CD4-positive, CD25-positive, alpha-beta regulatory T cell (primary cell): Measurements from ENCODE around the gene BRMS1. TPM values are rescaled to one million over a fixed set of nuclear protein-coding genes. Genes with fewer than 3 reads are reported as not detected.

ENCODE experiments used
- ATAC-seq, 2 donors: fragments of 150-1000 bp; cut with Tn5 transposase; one replicate each; pipeline ENCODE4 v1.10.0; 2021; ENCODE audit warnings: low read depth in 2 of 2, moderate number of reproducible peaks in 2 of 2, moderate library complexity in 1 of 2
- DNase-seq, 3 donors: peaks; one replicate each; pipeline versions ENCODE4 v3.0.0 to v3.0.0-alpha.2; 2012 to 2022; ENCODE audit warnings: mixed read lengths in 1 of 3
- H3K27ac ChIP-seq: one replicate; pipeline ENCODE4 v1.7.0; 2013; ENCODE audit warnings: mild to moderate bottlenecking, low read length; ENCODE audit not compliant: insufficient read depth, poor library complexity, severe bottlenecking
- H3K27me3 ChIP-seq: one replicate; pipeline ENCODE4 v1.7.0; 2013; ENCODE audit warnings: low read length; ENCODE audit not compliant: control insufficient read depth, insufficient read depth
- H3K36me3 ChIP-seq: one replicate; pipeline ENCODE4 v1.7.0; 2013; ENCODE audit warnings: mild to moderate bottlenecking, low read length, moderate library complexity; ENCODE audit not compliant: control insufficient read depth, insufficient read depth
- H3K4me1 ChIP-seq: 2 replicates; pipeline ENCODE4 v1.7.0; 2013; ENCODE audit warnings: mild to moderate bottlenecking, low read length; ENCODE audit not compliant: insufficient read depth, control insufficient read depth, poor library complexity, severe bottlenecking
- H3K4me3 ChIP-seq: one replicate; pipeline ENCODE4 v1.7.0; 2013; ENCODE audit warnings: low read depth, mild to moderate bottlenecking, low read length, moderate library complexity
- H3K9me3 ChIP-seq, 2 experiments: 1 replicate in 1 of 2; 2 replicates in 1 of 2; pipeline ENCODE4 v1.7.0; 2013; ENCODE audit warnings: low read length in 2 of 2, mild to moderate bottlenecking in 1 of 2, moderate library complexity in 1 of 2; ENCODE audit not compliant: control insufficient read depth in 2 of 2
- H3K27ac Mint-ChIP-seq, 3 donors: one replicate each; pipeline ENCODE4 v1.8.0; 2020 to 2022; ENCODE audit warnings: mild to moderate bottlenecking in 3 of 3, mixed read lengths in 3 of 3, moderate library complexity in 2 of 3
- H3K27me3 Mint-ChIP-seq: one replicate; pipeline ENCODE4 v1.8.0; 2022; ENCODE audit warnings: mild to moderate bottlenecking, mixed read lengths
- H3K36me3 Mint-ChIP-seq: one replicate; pipeline ENCODE4 v1.8.0; 2020; ENCODE audit warnings: mixed read lengths
- H3K4me1 Mint-ChIP-seq, 4 donors: one replicate each; pipeline ENCODE4 v1.8.0; 2020 to 2022; ENCODE audit warnings: mixed read lengths in 4 of 4, mild to moderate bottlenecking in 1 of 4
- H3K4me3 Mint-ChIP-seq, 4 donors: one replicate each; pipeline ENCODE4 v1.8.0; 2020 to 2022; ENCODE audit warnings: mild to moderate bottlenecking in 4 of 4, mixed read lengths in 4 of 4, moderate library complexity in 3 of 4
- H3K9me3 Mint-ChIP-seq, 7 donors: one replicate each; pipeline ENCODE4 v1.8.0; 2020 to 2022; ENCODE audit warnings: mixed read lengths in 7 of 7, mild to moderate bottlenecking in 3 of 7, moderate library complexity in 2 of 7
- polyA plus RNA-seq, 4 donors: library from polyadenylated mRNA; unstranded; fragments of 300-500 nt; fragmentation: Illumina TruSeq; gene quantifications; one replicate each; pipeline ENCODE4 v1.2.3, GENCODE V29; 2021
- total RNA-seq: library from RNA; stranded (reverse); gene quantifications from one replicate; pipeline ENCODE4 v1.2.3, GENCODE V29; 2022

The BRMS1 gene
- total and polyA plus RNA-seq, 5 donors from 2014 or later: 53.4 to 90.4 (median 76.1) TPM

DNA sequence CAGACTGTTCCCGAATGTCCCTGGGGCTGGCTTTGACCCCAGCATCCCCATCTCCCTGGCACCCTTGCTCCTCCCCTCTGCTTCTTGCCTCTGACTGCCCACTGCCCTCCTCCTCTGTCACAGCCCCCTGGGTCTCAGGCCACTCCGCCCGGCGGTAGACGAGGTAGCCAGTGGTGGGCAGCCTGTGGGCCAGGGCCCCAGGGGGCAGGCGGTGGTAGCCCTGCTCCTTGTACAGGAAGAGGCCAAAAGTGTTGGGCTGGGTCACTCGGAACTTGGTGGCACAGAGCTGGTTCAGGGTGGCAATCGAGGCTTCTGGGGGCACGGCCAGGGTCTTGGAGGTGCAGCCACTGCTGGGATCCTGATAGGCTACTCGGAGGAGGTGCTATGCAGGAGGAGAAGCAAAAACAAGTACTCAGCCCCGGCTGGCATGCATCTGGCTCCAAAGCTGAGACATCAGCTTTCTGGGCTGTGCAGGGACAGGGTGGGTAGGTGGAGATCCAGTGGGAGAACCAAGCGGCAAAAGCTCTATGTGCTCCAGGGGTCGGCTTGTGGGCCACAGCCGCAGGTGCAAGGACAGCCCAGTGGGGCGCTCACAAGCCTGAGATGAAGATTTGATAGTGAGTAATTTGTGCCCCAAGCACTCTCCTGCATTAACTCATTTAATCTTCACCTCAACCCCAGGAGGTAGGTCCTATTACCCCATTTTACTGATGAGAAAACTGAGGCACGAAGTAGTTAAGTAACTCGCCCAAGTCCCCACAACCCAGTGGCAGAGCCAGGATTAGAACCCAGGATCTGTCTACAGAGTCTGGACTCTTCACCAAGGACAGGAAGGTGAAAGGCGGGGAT, 12.3 kb downstream of the BRMS1 start:
- Mint-ChIP-seq H3K9me3 (no peaks in the 10 kb centered on the region), H3K36me3 (peaks cover 3% of the 10 kb centered on the region), H3K27me3 (no peaks in the 10 kb centered on the region), H3K4me3 (peak overlapping the region in 1 of 4 donors; percentile 63), H3K4me1 (peaks cover under 1 to 32% (median 17%) of the 10 kb centered on the region in 4 donors), H3K27ac (no peak overlapping the region)
- ATAC-seq (no peak), DNase-seq (no peak)
- Histone ChIP-seq H3K36me3 (no peaks in the 10 kb centered on the region), H3K27ac (no peak overlapping the region), H3K4me1 (peaks cover 33% of the 10 kb centered on the region), H3K27me3 (no peaks in the 10 kb centered on the region), H3K9me3 (no peaks in the 10 kb centered on the region), H3K4me3 (no peak overlapping the region)

DNA sequence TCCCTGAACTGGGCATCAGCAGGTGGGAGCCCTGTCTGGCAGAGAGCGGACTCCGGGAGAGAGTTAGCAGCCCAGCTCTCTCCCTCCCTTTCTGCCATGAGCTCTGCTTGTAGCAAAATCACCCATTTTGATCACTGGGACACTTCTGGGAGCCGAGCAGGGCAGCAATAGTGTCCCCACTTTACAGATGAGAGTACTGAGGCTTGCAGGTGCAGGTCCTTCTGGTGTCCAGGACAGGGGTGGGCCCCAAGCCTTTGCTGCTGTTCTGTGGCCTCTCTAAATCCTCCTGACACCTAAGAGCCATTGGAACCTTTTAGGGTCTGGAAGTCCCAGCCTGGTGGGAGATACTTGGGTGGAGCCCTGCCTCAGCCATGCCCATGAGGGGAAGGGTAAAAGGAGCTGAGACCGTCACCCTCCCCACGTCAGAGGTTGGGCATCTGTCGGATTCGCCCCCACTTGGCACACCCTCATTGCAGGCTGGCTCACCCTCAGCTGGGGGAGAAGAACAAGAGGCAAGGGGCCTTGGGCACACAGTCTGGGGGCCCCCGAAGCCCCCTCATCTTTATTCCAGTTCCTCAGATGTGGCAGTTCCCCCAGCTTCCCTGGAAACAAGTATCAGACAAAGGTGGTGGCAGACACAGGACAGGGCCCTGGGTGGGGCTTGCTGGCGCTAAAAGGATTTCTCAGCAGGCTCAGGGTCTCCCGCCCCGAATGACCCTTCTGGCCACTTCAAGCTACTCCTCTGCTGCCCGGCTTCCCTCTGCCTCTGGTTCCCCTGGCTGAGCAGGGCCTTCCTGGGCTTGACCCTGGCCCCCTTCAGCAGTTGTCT, 13.1 kb downstream of the BRMS1 start:
- ATAC-seq (no peak), DNase-seq (no peak)
- H3K4me3 Mint-ChIP-seq: no peak overlapping the region
- H3K9me3 Mint-ChIP-seq: no peaks in the 10 kb centered on the region
- Histone ChIP-seq H3K4me3 (no peak overlapping the region), H3K27me3 (no peaks in the 10 kb centered on the region), H3K9me3 (no peaks in the 10 kb centered on the region), H3K27ac (no peak overlapping the region), H3K36me3 (no peaks in the 10 kb centered on the region), H3K4me1 (peaks cover 34% of the 10 kb centered on the region)
- H3K27me3 Mint-ChIP-seq: no peaks in the 10 kb centered on the region
- no peak overlapping the region for H3K27ac Mint-ChIP-seq
- no peaks in the 10 kb centered on the region for H3K36me3 Mint-ChIP-seq
- H3K4me1 Mint-ChIP-seq: peaks cover 4 to 32% (median 18%) of the 10 kb centered on the region in 4 donors

DNA sequence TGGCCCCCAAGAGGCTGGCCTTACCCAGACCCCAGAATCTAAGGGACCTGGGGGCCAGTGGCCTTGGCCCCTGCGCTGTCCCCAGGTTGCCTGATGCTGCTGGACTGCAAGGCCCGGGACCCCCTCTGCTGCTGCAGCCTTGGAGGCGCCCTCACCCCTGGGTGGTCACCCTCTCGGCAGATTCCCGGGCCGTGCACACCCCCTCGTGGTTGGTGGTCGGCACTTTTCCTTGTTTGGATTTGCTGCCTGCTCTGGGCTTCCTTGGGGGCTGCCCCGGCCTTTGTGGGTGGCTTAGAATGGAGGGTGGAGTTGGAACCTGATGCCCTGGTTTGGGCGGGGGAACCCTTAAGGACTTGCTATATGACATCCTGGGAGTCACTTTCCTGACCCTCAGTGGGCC, 14.0 kb downstream of the BRMS1 start:
- Histone ChIP-seq H3K36me3 (no peaks in the 10 kb centered on the region), H3K27me3 (no peaks in the 10 kb centered on the region), H3K4me1 (peaks cover 34% of the 10 kb centered on the region), H3K9me3 (no peaks in the 10 kb centered on the region), H3K4me3 (no peak overlapping the region), H3K27ac (no peak overlapping the region)
- DNase-seq (no peak), ATAC-seq (no peak)
- Mint-ChIP-seq H3K4me1 (peaks cover 4 to 32% (median 16%) of the 10 kb centered on the region in 4 donors), H3K9me3 (no peaks in the 10 kb centered on the region), H3K27ac (no peak overlapping the region), H3K4me3 (no peak overlapping the region), H3K36me3 (no peaks in the 10 kb centered on the region), H3K27me3 (no peaks in the 10 kb centered on the region)

DNA sequence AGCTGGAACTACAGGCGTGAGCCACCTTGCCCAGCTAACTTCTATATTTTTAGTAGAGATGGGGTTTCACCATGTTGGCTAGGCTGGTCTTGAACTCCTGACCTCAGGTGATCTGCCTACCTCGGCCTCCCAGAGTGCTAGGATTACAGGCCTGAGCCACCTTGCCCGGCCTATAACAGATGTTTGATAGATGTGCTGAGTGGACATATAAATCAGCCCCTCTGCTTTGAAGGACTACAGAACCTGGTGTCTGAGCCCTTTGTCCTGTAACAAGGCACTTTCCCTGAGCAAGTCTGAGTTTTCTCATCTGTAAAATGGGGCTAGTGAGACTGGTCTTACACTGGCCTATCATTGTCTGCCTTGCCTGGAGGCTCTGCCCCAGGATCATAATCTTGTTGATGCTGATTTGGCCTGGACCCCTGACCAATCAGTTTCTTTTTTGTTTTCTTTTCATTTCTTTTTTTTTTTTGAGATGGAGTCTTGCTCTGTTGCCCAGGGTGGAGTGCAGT, 15.7 kb downstream of the BRMS1 start:
- Mint-ChIP-seq H3K4me3 (no peak overlapping the region), H3K9me3 (no peaks in the 10 kb centered on the region), H3K27me3 (no peaks in the 10 kb centered on the region), H3K4me1 (peaks cover 4 to 40% (median 17%) of the 10 kb centered on the region in 4 donors), H3K27ac (no peak overlapping the region), H3K36me3 (no peaks in the 10 kb centered on the region)
- Histone ChIP-seq H3K36me3 (no peaks in the 10 kb centered on the region), H3K4me1 (peaks cover 38% of the 10 kb centered on the region), H3K27me3 (no peaks in the 10 kb centered on the region), H3K27ac (no peak overlapping the region), H3K9me3 (no peaks in the 10 kb centered on the region), H3K4me3 (no peak overlapping the region)
- DNase-seq (no peak), ATAC-seq (no peak)

DNA sequence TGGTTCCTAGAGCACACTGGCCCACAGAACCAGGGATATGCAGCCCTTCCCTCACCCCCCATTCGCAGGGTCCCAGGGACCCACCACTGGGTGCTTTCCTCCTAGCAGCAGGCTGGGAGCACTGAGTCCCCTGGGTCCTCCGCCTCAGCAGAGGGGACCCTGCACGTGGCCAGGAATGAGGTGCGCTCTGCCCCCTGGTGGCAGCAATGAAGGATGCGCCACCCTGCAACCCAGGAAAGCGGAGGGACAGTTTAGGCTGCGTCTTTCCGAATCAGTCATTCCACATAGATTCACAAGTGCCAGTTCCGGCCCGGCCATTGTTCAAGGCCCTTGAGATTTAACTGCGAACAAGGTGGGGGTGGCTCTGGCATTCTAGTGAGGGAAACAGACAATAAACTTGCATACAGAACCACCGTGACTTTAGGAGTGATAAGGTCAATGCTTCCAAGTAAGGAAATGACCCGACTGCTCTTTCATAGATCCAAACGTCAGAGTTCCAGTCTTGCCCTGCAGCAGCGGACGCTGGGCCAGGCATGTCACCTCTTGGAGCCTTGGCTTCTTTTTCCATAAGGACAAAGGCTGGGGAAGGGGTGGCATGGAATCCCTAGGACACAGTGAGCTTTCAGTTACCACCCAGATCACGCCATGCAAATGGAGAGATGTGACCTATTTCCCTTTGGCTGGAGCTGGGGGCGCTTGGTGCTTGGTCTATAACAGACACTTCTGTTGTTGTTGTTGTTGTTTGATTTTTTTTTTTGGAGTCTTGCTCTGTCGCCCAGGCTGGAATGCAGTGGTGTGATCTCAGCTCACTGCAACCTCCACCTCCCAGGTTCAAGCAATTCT, 16.4 kb downstream of the BRMS1 start:
- Mint-ChIP-seq H3K27ac (peak overlapping the region; percentile 60 to 85 (median 79)), H3K9me3 (no peaks in the 10 kb centered on the region), H3K36me3 (no peaks in the 10 kb centered on the region), H3K4me3 (peak overlapping the region in 3 of 4 donors; percentile 3 to 57 (median 52)), H3K4me1 (peaks cover 4 to 47% (median 20%) of the 10 kb centered on the region in 4 donors), H3K27me3 (no peaks in the 10 kb centered on the region)
- DNase-seq: peak; percentile 68 to 82 (median 81)
- peak overlapping the region; percentile 58 for H3K27ac ChIP-seq
- no peaks in the 10 kb centered on the region for H3K27me3 ChIP-seq
- H3K4me1 ChIP-seq: peaks cover 38% of the 10 kb centered on the region
- H3K9me3 ChIP-seq: no peaks in the 10 kb centered on the region
- no peak overlapping the region for H3K4me3 ChIP-seq
- ATAC-seq: peak; percentile 81 to 85
- H3K36me3 ChIP-seq: no peaks in the 10 kb centered on the region

DNA sequence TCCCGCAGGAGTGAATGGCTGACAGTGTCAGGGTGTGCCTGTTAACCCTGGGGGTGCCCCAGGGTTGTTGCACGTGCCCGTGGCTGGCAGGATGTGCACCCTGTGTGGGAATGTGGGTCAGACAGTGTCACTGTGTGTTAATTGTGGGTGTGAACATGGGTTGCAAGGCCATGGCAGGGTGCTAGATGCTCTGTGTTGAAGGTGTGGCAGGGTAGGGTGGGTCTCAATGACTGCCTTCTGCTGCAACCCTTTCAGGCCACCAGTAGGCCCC, 16.9 kb downstream of the BRMS1 start:
- Histone ChIP-seq H3K36me3 (no peaks in the 10 kb centered on the region), H3K27me3 (no peaks in the 10 kb centered on the region), H3K27ac (peak overlapping the region; percentile 58), H3K4me3 (no peak overlapping the region), H3K9me3 (no peaks in the 10 kb centered on the region), H3K4me1 (peaks cover 38% of the 10 kb centered on the region)
- ATAC-seq (peak in 1 of 2 donors; percentile 2), DNase-seq (peak in 1 of 3 donors; percentile 64)
- Mint-ChIP-seq H3K9me3 (no peaks in the 10 kb centered on the region), H3K27ac (peak overlapping the region in 2 of 3 donors; percentile 60 to 79), H3K36me3 (no peaks in the 10 kb centered on the region), H3K27me3 (no peaks in the 10 kb centered on the region), H3K4me1 (peaks cover 4 to 52% (median 22%) of the 10 kb centered on the region in 4 donors), H3K4me3 (peak overlapping the region in 2 of 4 donors; percentile 52 to 57)
